Omental fat pad (tissue), 4 donors: Measurements from ENCODE around the gene ACIN1. TPM values are rescaled to one million over a fixed set of nuclear protein-coding genes. Genes with fewer than 3 reads are reported as not detected.

Experiments used
- ATAC-seq: fragments of 150-250 bp; one replicate; pipeline ENCODE4 v1.9.1; 2016; ENCODE audit warnings: mild to moderate bottlenecking, moderate library complexity; ENCODE audit not compliant: low FRiP score
- DNase-seq: peaks from one replicate; pipeline ENCODE4 v3.0.0-alpha.2; 2019; ENCODE audit warnings: low spot score
- total RNA-seq, 4 donors: library from RNA; depleted of rRNA; stranded (reverse); fragments of >200 nt; gene quantifications; one replicate each; pipeline ENCODE4 v1.1.0, GENCODE V29; 2016
- TF ChIP-seq, protein P1 (sequence below), 3 donors: fragments of 450-650 bp; IDR thresholded peaks; one replicate each; pipeline ENCODE4 v1.5.1; 2016 to 2017; ENCODE audit warnings: antibody characterized with exemption in 3 of 3, mild to moderate bottlenecking in 3 of 3, moderate library complexity in 2 of 3

Gene ACIN1
- total RNA-seq, 4 donors from 2014 or later, result 85.6 to 143 (median 120) TPM

DNA sequence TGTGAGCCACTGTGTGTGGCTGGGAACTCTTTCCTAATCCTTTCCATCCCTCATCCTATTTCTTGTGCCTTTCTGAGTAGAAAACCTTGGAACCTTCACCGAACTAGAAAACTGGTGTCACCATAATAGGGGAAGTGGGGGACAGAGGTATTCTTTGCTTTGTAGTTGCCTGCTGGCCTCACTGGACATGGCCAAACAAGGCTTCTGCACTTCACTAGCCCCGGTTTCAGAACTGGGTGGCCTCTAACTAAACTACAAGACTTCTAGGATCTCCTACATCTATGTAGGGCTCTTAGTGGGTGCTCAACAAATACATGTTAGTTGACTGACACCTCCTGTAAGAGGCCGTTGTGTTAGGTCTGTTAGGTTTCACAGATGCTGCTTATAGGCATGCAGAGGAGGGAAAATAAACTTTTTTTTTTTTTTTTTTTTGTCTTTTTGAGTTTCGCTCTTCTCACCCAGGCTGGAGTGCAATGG lies 10.4 kb upstream of the ACIN1 start:
- ATAC-seq (no peak), DNase-seq (no peak)
- TF ChIP-seq, protein P1, sequence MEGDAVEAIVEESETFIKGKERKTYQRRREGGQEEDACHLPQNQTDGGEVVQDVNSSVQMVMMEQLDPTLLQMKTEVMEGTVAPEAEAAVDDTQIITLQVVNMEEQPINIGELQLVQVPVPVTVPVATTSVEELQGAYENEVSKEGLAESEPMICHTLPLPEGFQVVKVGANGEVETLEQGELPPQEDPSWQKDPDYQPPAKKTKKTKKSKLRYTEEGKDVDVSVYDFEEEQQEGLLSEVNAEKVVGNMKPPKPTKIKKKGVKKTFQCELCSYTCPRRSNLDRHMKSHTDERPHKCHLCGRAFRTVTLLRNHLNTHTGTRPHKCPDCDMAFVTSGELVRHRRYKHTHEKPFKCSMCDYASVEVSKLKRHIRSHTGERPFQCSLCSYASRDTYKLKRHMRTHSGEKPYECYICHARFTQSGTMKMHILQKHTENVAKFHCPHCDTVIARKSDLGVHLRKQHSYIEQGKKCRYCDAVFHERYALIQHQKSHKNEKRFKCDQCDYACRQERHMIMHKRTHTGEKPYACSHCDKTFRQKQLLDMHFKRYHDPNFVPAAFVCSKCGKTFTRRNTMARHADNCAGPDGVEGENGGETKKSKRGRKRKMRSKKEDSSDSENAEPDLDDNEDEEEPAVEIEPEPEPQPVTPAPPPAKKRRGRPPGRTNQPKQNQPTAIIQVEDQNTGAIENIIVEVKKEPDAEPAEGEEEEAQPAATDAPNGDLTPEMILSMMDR (IDR thresholded peaks at IDR 0.05), result no peak

DNA sequence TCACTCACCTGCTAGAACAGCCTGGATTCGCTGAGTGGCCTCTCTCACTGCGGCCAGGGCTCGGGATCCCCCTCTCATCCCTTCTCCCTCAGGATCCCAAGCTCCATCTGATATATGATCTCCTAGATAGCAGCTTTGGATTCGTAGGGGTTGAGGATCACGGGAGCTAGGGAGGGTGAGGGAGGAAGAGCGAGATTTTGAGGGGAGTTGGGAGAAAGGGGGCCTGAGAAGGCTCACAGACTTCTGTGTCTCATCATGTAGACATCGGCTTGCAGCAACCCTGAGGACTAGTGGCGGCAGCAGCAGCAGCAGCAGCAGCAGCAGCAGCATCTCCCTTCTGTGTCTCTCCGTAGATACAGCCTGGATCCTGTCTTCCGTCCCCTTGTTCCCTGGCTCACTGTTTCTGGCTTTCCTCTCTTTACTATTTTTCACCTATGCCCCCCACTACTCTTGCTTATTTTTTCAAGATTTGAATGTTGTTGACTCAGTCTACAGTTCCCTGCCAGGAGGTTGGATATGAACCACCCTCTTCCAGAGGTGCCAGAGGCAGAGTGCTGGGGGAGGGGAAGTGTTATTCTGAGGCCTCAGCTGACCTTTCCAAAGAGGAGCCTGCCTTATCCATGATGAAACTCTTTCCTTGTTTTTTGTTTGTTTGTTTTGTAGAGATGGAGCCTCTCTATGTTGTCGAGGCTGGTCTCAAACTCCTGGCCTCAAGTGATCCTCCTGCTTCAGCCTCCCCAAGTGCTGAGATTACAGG lies 9.8 kb upstream of the ACIN1 start, which contains the start of gene CIROP:
Gene CIROP, minus strand, starts transcription at position 399 of the 757 bp plus-strand sequence. Its CDS starts 69 bp downstream, at position 330.
- TF ChIP-seq, protein P1 (IDR thresholded peaks at IDR 0.05), result no peak
- DNase-seq (no peak), ATAC-seq (no peak)

DNA sequence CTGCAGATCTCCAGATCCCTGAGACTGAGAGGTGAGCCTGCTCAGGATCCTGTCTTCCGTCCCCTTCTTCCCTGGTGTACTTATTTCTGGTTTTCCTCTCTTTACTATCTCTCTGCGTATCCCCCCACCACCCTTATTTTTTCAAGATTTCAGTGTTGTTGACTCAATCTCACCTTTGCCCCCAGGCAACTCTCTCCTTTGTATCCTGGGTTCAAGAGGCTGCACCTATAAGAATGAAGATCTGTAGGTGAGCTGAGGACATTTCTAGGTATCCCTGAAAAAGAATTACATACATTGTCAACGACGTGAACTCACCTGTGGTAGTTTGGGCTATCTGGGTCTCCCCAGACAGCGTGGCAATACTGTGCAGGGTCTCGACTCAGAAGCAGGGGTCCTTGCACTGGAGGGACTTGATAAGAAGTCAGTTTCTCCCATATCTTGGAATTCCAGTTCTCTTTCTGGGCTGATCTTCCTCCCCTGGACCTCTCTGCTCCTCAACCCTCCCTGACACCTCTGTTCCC lies 9.2 kb upstream of the ACIN1 start:
- DNase-seq, result no peak
- TF ChIP-seq, protein P1 (IDR thresholded peaks at IDR 0.05), result no peak

DNA sequence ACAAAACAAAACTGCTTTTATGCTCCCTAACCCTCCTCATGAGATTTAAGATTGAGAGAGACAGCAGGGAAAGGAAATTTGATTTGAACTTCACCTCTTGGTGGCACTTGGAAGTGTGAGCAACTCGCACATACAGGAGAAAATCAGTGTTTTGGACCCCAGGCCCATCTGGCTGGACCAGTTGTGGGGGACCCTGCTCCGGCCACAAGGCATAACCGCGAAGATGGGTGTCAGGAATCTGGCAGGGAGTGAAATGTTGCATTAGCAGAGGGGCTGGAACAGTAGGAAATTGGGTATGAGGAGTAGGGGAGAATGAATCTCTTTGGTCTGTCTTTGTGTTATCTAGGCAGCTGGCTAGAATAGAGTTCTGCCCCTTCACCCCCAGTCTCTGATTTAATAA lies 8.6 kb upstream of the ACIN1 start:
- ATAC-seq, result no peak
- no peak for DNase-seq
- TF ChIP-seq, protein P1 (IDR thresholded peaks at IDR 0.05), result no peak

More for the DNA sequence above, 9.2 kb upstream of the ACIN1 start:
- ATAC-seq, result no peak

DNA sequence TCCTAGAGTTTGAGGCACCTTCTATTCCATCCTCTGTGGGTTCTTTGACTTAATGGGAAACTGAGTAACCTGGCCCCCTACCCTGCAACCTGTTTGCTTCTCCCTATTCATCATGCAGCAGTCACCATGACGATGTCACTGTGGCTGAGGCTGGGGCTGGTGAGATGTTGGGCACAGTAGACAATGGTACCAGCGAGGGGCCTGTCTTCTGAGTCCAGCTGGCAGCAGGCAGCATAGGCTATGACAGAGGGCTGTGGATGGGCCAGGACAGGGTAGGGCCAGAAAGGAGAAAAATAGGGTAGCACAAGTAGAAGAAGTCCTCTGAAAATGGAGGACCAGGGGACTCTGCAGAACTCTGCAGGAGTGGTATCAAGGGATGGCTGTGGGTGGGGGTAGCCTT lies 7.9 kb upstream of the ACIN1 start:
- DNase-seq (no peak), ATAC-seq (no peak)
- TF ChIP-seq, protein P1 (IDR thresholded peaks at IDR 0.05), result no peak

DNA sequence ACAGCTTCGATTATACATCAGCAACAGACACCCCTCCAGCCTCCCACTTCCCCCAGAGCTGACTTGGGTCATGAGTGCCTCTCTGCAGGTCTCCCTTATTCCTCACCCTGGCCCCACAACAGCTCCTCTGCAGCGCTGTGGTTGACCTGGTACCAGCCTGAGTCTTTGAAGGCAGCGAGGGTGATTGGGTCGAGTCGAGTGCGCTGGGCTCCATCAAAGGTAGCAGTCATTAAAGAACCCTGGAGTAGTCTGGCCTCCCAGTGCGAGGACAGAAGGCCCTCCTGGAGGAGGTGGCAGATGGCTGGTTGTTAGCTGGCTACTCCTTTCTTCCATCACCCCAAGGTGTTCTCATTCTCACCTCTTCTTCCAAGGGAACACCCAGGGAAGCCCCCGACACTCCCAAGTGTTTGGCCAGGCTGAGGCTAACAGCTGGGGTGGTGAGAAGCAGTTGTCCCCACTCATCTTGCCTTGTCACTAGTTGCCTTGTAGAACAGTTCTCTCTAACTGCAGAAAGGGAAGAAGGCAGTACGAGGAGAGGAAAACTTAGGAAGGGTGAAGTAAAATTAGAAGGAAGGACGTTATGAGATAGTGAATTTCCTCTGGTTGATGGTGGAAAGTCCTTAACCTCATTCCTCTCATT lies 7.2 kb upstream of the ACIN1 start:
- DNase-seq (no peak), ATAC-seq (no peak)
- TF ChIP-seq, protein P1 (IDR thresholded peaks at IDR 0.05), result no peak
